BJ (cell line): Measurements from ENCODE around the gene ZFHX2. TPM values are rescaled to one million over a fixed set of nuclear protein-coding genes. Genes with fewer than 3 reads are reported as not detected.

Experiments
- CTCF ChIA-PET: fragments of 350-600 bp; formaldehyde crosslinking; extraction: SDS; loops from one replicate; lab custom pipeline; 2021; ENCODE audit warnings: antibody characterized with exemption, inconsistent platforms; lab: Yijun Ruan, JAX
- POLR2A ChIA-PET: fragments of 300-600 bp; sonication (Branson Sonifier 250); formaldehyde crosslinking; extraction: SDS; loops from one replicate; lab custom pipeline; 2021; ENCODE audit warnings: antibody characterized with exemption; lab: Charles Lee
- DNase-seq: peaks from one replicate; pipeline ENCODE4 v3.0.0-alpha.2; 2011; ENCODE audit warnings: low read depth
- H3K27me3 ChIP-seq: 2 replicates; pipeline ENCODE4 v1.6.0; 2011; ENCODE audit warnings: low read length; ENCODE audit not compliant: control insufficient read depth, insufficient read depth
- H3K36me3 ChIP-seq: 2 replicates; pipeline ENCODE4 v1.5.1; 2011; ENCODE audit warnings: low read length; ENCODE audit not compliant: control insufficient read depth, insufficient read depth
- H3K4me3 ChIP-seq: 2 replicates; pipeline ENCODE4 v1.5.1; 2011; ENCODE audit warnings: low read depth, mild to moderate bottlenecking, control low read depth, low read length
- CTCF ChIP-seq: IDR thresholded peaks from 2 replicates; pipeline ENCODE4 v1.5.1; 2011; ENCODE audit warnings: low read depth, mild to moderate bottlenecking, control low read depth, inconsistent platforms, low read length, moderate library complexity; ENCODE audit not compliant: insufficient read depth
- polyA plus RNA-seq: library from polyadenylated mRNA; depleted of rRNA; stranded (reverse); fragments of >200 nt; gene quantifications from 2 replicates; pipeline ENCODE4 v1.2.3, GENCODE V29; 2011

Gene ZFHX2
- polyA plus RNA-seq, 1 experiment = 0.28 TPM

GRCh38 chr14:23548351-23549318 lies 2.9 kb downstream of the ZFHX2 start:
- ChIA-PET POLR2A (no interaction called here), CTCF (interaction anchor here (0.6 to 3.3 kb wide), 7 partner anchors 8 to 71 kb away, joined by 3 to 23 read pairs (median 4); no protein-coding TSS in a partner anchor)
- DNase-seq = no peak
- no peak for TF ChIP-seq CTCF
- Histone ChIP-seq H3K36me3 (no peaks in the 10 kb centered on the region), H3K27me3 (peaks cover 2% of the 10 kb centered on the region; the same call in 1 of the 2 replicates), H3K4me3 (no peak overlapping the region)

GRCh38 chr14:23547924-23548323 lies 3.6 kb downstream of the ZFHX2 start:
- no peak for TF ChIP-seq CTCF
- no peak for DNase-seq
- POLR2A ChIA-PET = interaction anchor here (0.5 kb wide), 1 partner anchor 199 kb away, joined by 4 read pairs; no protein-coding TSS in a partner anchor
- CTCF ChIA-PET = interaction anchor here (1.2 to 3.3 kb wide), 4 partner anchors 8 to 70 kb away, joined by 3 to 23 read pairs (median 10); no protein-coding TSS in a partner anchor
- no peak overlapping the region for H3K4me3 ChIP-seq
- H3K36me3 ChIP-seq = no peaks in the 10 kb centered on the region
- peaks cover 2% of the 10 kb centered on the region; the same call in 1 of the 2 replicates for H3K27me3 ChIP-seq

- DNase-seq = no peak
- ChIA-PET POLR2A (no interaction called here), CTCF (interaction anchor here (1.0 to 2.2 kb wide), 3 partner anchors 13 to 68 kb away, joined by 3 to 11 read pairs (median 4); no protein-coding TSS in a partner anchor)
- Histone ChIP-seq H3K4me3 (no peak overlapping the region), H3K27me3 (peaks cover 2% of the 10 kb centered on the region; the same call in 1 of the 2 replicates), H3K36me3 (no peaks in the 10 kb centered on the region)
- no peak for TF ChIP-seq CTCF
These were observed 5.0 kb downstream of the ZFHX2 start for GRCh38 chr14:23546450-23547035.

GRCh38 chr14:23545740-23546365 lies 5.7 kb downstream of the ZFHX2 start:
- CTCF ChIA-PET = interaction anchor here (1.0 to 2.2 kb wide), 3 partner anchors 14 to 68 kb away, joined by 3 to 11 read pairs (median 4); no protein-coding TSS in a partner anchor
- POLR2A ChIA-PET = no interaction called here
- no peak for DNase-seq

More at GRCh38 chr14:23545740-23546365, 5.7 kb downstream of the ZFHX2 start:
- TF ChIP-seq CTCF = no peak
- H3K4me3 ChIP-seq = no peak overlapping the region
- H3K36me3 ChIP-seq = no peaks in the 10 kb centered on the region
- H3K27me3 ChIP-seq = peaks cover 2% of the 10 kb centered on the region; the same call in 1 of the 2 replicates
